GM23338 (cell line): ENCODE results near the gene XPNPEP3. TPM values are rescaled to one million over a fixed set of nuclear protein-coding genes. Genes with fewer than 3 reads are reported as not detected.

Experiments
- ATAC-seq: fragments of 200-7000 bp; cut with Tn5 transposase; 3 replicates; pipeline ENCODE4 v1.9.1; 2020
- DNase-seq: peaks from one replicate; pipeline ENCODE4 v3.0.0-alpha.2; 2015; ENCODE audit warnings: low spot score
- H2AFZ ChIP-seq: fragments of 200-600 bp; sonication (generic); 2 replicates; pipeline ENCODE4 v1.8.0; 2016; ENCODE audit warnings: antibody characterized with exemption, mild to moderate bottlenecking, moderate library complexity
- H3F3A ChIP-seq: fragments of 200-600 bp; sonication (generic); replicated peaks from 2 replicates; pipeline ENCODE4 v1.8.0; 2017; ENCODE audit warnings: antibody characterized with exemption, mixed run types, low read depth
- H3K27ac ChIP-seq: fragments of 200-600 bp; sonication (generic); 2 replicates; pipeline ENCODE4 v1.6.1; 2016; ENCODE audit warnings: low read depth
- H3K27me3 ChIP-seq: fragments of 200-600 bp; sonication (generic); 2 replicates; pipeline ENCODE4 v1.8.0; 2016; ENCODE audit warnings: mild to moderate bottlenecking, mixed run types, moderate library complexity; ENCODE audit not compliant: insufficient read depth
- H3K36me3 ChIP-seq: fragments of 200-600 bp; sonication (generic); 2 replicates; pipeline ENCODE4 v1.8.0; 2016; ENCODE audit warnings: mild to moderate bottlenecking; ENCODE audit not compliant: insufficient read depth
- H3K4me1 ChIP-seq: fragments of 200-600 bp; sonication (generic); 2 replicates; pipeline ENCODE4 v1.8.0; 2016; ENCODE audit warnings: mild to moderate bottlenecking, moderate library complexity; ENCODE audit not compliant: insufficient read depth
- H3K4me2 ChIP-seq: fragments of 200-600 bp; sonication (generic); 2 replicates; pipeline ENCODE4 v1.7.1; 2017; ENCODE audit warnings: mixed run types
- H3K4me3 ChIP-seq: fragments of 200-600 bp; sonication (generic); 2 replicates; pipeline ENCODE4 v1.6.1; 2016; ENCODE audit warnings: mixed run types
- H3K79me2 ChIP-seq: fragments of 200-600 bp; sonication (generic); replicated peaks from 2 replicates; pipeline ENCODE4 v1.8.0; 2017; ENCODE audit warnings: mild to moderate bottlenecking; ENCODE audit not compliant: insufficient read depth
- H3K9me2 ChIP-seq: fragments of 200-600 bp; sonication (generic); 2 replicates; pipeline ENCODE4 v1.8.0; 2017; ENCODE audit not compliant: insufficient read depth
- H4K20me1 ChIP-seq: fragments of 200-600 bp; sonication (generic); replicated peaks from 2 replicates; pipeline ENCODE4 v1.8.0; 2017; ENCODE audit warnings: mild to moderate bottlenecking; ENCODE audit not compliant: insufficient read depth
- H3K27ac Mint-ChIP-seq: 2 replicates; pipeline ENCODE4 v1.8.0; 2020; ENCODE audit warnings: inconsistent platforms, mild to moderate bottlenecking, moderate library complexity, mixed read lengths
- H3K27me3 Mint-ChIP-seq: 3 replicates; pipeline ENCODE4 v1.8.0; 2022; ENCODE audit warnings: low read depth, mild to moderate bottlenecking, moderate library complexity, mixed read lengths, inconsistent platforms; ENCODE audit not compliant: insufficient read depth, poor library complexity
- H3K36me3 Mint-ChIP-seq: 3 replicates; pipeline ENCODE4 v1.8.0; 2021; ENCODE audit warnings: low read depth, mild to moderate bottlenecking, inconsistent platforms, moderate library complexity, mixed read lengths
- H3K4me1 Mint-ChIP-seq: 3 replicates; pipeline ENCODE4 v1.8.0; 2020; ENCODE audit warnings: mild to moderate bottlenecking, inconsistent platforms, mixed read lengths
- H3K4me3 Mint-ChIP-seq: 3 replicates; pipeline ENCODE4 v1.8.0; 2021; ENCODE audit warnings: moderate library complexity, mild to moderate bottlenecking, inconsistent platforms, mixed read lengths
- H3K9me3 Mint-ChIP-seq: 3 replicates; pipeline ENCODE4 v1.8.0; 2020; ENCODE audit warnings: moderate library complexity, mild to moderate bottlenecking, inconsistent platforms, mixed read lengths
- EZH2 ChIP-seq: fragments of 200-600 bp; sonication (generic); IDR thresholded peaks from one replicate; pipeline ENCODE4 v1.8.0; 2017; ENCODE audit warnings: antibody characterized with exemption, mild to moderate bottlenecking, low read depth; ENCODE audit not compliant: unreplicated experiment
- POLR2AphosphoS5 ChIP-seq: IDR thresholded peaks from 2 replicates; pipeline ENCODE4 v1.6.1; 2016; ENCODE audit warnings: antibody characterized with exemption, low read depth
- ZNF114 ChIP-seq: fragments of 250-450 bp; sonication (Bioruptor Pico); IDR thresholded peaks from 2 replicates; pipeline ENCODE4 v1.5.0; 2020; ENCODE audit warnings: mild to moderate bottlenecking, moderate library complexity
- polyA plus RNA-seq: library from polyadenylated mRNA; unstranded; fragments of >200 nt; fragmentation: Nextera tagmentation; extraction: Ambion mirVana; gene quantifications from 2 replicates; pipeline ENCODE4 v1.2.1, GENCODE V29; 2016
- total RNA-seq: library from RNA; depleted of rRNA; stranded (reverse); fragments of >200 nt; shearing (Covaris generic); gene quantifications from 2 replicates; pipeline ENCODE4 v1.2.3, GENCODE V29; 2014
- TF ChIP-seq, protein P1 (sequence below), 2 experiments: fragments of 200-600 bp in 1 of 2; sonication (generic) in 1 of 2; conservative IDR thresholded peaks; 2 replicates each; pipeline versions ENCODE4 v1.5.1 to v1.6.1; 2016 to 2017; ENCODE audit warnings: antibody characterized with exemption in 2 of 2, low read depth in 2 of 2, mild to moderate bottlenecking in 2 of 2, moderate library complexity in 1 of 2

The XPNPEP3 gene
- total and polyA plus RNA-seq, 2 experiments from 2014 or later = 11.6 to 19.5 TPM

DNA sequence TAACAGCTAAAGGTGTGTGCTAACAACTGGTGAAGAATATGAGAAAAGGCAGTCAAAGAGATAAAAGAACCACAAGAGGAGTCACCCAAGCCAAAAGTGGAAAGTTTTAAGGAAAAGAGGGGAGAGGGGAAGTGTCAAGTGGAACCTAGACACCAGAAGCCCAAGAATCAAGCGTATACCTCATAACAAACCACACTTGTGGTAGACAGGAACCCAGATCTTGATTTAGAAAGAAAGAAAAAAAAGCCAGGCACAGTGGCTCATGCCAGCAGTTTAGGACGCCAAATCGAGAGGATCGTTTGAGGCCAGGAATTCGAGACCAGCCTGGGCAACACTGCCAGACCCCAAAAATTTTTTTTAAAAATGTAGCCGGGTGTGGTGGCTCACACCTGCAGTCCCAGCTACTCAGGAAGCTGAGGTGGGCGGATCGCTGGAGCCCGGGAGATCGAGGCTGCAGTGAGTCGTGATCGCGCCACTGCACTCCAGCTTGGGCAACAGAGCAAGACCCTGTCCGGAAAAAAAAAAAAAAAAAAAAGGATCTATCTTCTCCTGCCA is 38.7 kb upstream of the XPNPEP3 start:
- H3K27me3 Mint-ChIP-seq = peaks cover 2% of the 10 kb centered on the region
- peaks cover 55% of the 10 kb centered on the region for H3K79me2 ChIP-seq

DNA sequence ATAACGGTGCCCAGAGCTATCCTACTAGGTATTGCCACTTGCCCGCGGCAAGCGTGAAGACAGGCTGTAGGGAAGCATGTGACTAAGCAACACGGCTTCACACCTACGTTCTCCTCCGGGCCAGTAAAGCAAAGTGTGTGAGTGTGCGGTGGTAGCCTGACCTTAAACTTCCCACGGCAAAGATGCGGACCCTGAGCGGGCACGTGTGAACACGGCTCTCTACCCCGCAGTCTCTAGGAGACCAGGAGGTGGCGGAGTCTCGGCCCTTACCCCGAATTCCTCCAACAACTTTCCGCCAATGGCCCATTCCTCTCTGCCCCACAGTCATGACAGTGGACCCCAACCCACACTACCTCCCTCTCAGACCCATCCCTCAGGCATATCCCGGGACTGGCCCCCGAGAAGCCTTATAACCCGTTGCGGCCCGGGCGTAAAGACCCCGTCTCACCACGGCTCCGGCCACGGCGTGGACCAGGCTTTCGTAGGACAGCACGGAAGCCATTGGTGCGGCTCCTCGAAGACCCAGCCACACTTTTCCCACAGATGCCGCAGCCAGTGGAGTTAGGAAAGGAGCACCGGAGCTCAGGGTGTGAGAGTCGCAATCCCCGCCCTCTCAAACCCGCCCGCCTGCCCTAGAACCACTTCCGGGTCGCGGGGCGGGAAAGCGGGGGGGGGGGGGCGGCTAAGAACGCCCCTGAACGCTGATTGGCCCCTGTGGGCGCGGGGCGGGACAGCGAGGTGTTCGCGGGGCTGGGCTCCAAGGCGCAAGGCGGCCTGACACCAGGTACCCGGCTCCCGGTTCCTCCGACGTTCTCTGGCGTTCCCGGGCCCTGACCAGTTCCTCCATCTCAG is 38.0 kb upstream of the XPNPEP3 start, which contains the start of gene SLC25A17:
Gene SLC25A17, minus strand, starts transcription at position 600 of the 852 bp plus-strand sequence. Its CDS starts 98 bp downstream, at position 502.
- Histone ChIP-seq H3K79me2 (peaks cover 48% of the 10 kb centered on the region), H3K27me3 (no peaks in the 10 kb centered on the region), H3K4me1 (peaks cover 24% of the 10 kb centered on the region), H3K36me3 (no peaks in the 10 kb centered on the region; the same call in 1 of the 2 replicates), H3K9me2 (no peaks in the 10 kb centered on the region), H3K4me2 (peak within 1 kb of the TSS; percentile 97), H3F3A (peaks cover 13% of the 10 kb centered on the region), H2AFZ (peak within 1 kb of the TSS; percentile 98), H4K20me1 (peaks cover 12% of the 10 kb centered on the region; the same call in 1 of the 2 replicates), H3K4me3 (peak within 1 kb of the TSS; percentile 100), H3K27ac (peak within 1 kb of the TSS; percentile 99)
- Mint-ChIP-seq H3K36me3 (peaks cover 26% of the 10 kb centered on the region), H3K9me3 (no peaks in the 10 kb centered on the region), H3K27me3 (peaks cover 2% of the 10 kb centered on the region), H3K27ac (peak within 1 kb of the TSS; percentile 97), H3K4me3 (peak within 1 kb of the TSS; percentile 97), H3K4me1 (peaks cover 24% of the 10 kb centered on the region)
- TF ChIP-seq, protein P1, sequence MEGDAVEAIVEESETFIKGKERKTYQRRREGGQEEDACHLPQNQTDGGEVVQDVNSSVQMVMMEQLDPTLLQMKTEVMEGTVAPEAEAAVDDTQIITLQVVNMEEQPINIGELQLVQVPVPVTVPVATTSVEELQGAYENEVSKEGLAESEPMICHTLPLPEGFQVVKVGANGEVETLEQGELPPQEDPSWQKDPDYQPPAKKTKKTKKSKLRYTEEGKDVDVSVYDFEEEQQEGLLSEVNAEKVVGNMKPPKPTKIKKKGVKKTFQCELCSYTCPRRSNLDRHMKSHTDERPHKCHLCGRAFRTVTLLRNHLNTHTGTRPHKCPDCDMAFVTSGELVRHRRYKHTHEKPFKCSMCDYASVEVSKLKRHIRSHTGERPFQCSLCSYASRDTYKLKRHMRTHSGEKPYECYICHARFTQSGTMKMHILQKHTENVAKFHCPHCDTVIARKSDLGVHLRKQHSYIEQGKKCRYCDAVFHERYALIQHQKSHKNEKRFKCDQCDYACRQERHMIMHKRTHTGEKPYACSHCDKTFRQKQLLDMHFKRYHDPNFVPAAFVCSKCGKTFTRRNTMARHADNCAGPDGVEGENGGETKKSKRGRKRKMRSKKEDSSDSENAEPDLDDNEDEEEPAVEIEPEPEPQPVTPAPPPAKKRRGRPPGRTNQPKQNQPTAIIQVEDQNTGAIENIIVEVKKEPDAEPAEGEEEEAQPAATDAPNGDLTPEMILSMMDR (conservative IDR thresholded peaks at IDR 0.05; ENCODE audit: low read depth in 2 of 2) = peak; percentile 32 to 33; a peak in 3 of 4 replicates
- TF ChIP-seq POLR2AphosphoS5 (peak; percentile 79), EZH2 (no peak)
- ATAC-seq = peak; percentile 96
- peak; percentile 97 for DNase-seq

More for the DNA sequence above, 38.7 kb upstream of the XPNPEP3 start:
- Histone ChIP-seq H3K4me2 (peak overlapping the region; percentile 97), H3K36me3 (no peaks in the 10 kb centered on the region; the same call in 1 of the 2 replicates), H2AFZ (peak overlapping the region; percentile 98; the same call in 1 of the 2 replicates), H3K4me1 (peaks cover 24% of the 10 kb centered on the region), H3K27ac (peak overlapping the region; percentile 99), H3K9me2 (no peaks in the 10 kb centered on the region), H3K27me3 (no peaks in the 10 kb centered on the region), H3F3A (peaks cover 13% of the 10 kb centered on the region), H3K4me3 (peak overlapping the region; percentile 100), H4K20me1 (peaks cover 15% of the 10 kb centered on the region; the same call in 1 of the 2 replicates)
- peak overlapping the region; percentile 97 for H3K4me3 Mint-ChIP-seq
- peaks cover 24% of the 10 kb centered on the region for H3K4me1 Mint-ChIP-seq
- peaks cover 20% of the 10 kb centered on the region for H3K36me3 Mint-ChIP-seq
- DNase-seq (no peak), ATAC-seq (no peak)
- H3K9me3 Mint-ChIP-seq = no peaks in the 10 kb centered on the region
- H3K27ac Mint-ChIP-seq = peak overlapping the region; percentile 97
- TF ChIP-seq ZNF114 (CRISPR knock-in tag) (no peak), POLR2AphosphoS5 (no peak)
